PC-3 (cell line): ENCODE data around the gene HTN1.
"Not testable (repeated sequence)": the region's sequence is repeated elsewhere in the genome, so short reads cannot be mapped to it uniquely, and the experiment has no call there.

Experiments
- CTCF ChIP-seq: fragments of 300-600 bp; sonication (generic); conservative IDR thresholded peaks from 2 replicates; pipeline ENCODE4 v1.5.1; 2017; ENCODE audit warnings: antibody characterized with exemption, low read depth, mild to moderate bottlenecking, low read length
- EZH2phosphoT487 ChIP-seq: fragments of 300-600 bp; sonication (generic); IDR thresholded peaks from 2 replicates; pipeline ENCODE4 v1.6.1; 2018; ENCODE audit warnings: mild to moderate bottlenecking, antibody characterized with exemption, low read length, borderline replicate concordance

- not testable (repeated sequence) for TF ChIP-seq EZH2phosphoT487, CTCF
Measured at GRCh38 chr4:70037559-70037958, 12.7 kb upstream of the HTN1 start.
